BJ (cell line): ENCODE measurements around the gene ITGA8. TPM values are rescaled to one million over a fixed set of nuclear protein-coding genes. Genes with fewer than 3 reads are reported as not detected.

Experiments used
- CTCF ChIA-PET: fragments of 350-600 bp; formaldehyde crosslinking; extraction: SDS; loops from one replicate; lab custom pipeline; 2021; ENCODE audit warnings: antibody characterized with exemption, inconsistent platforms; lab: Yijun Ruan, JAX
- POLR2A ChIA-PET: fragments of 300-600 bp; sonication (Branson Sonifier 250); formaldehyde crosslinking; extraction: SDS; loops from one replicate; lab custom pipeline; 2021; ENCODE audit warnings: antibody characterized with exemption; lab: Charles Lee
- DNase-seq: peaks from one replicate; pipeline ENCODE4 v3.0.0-alpha.2; 2011; ENCODE audit warnings: low read depth
- H3K27me3 ChIP-seq: 2 replicates; pipeline ENCODE4 v1.6.0; 2011; ENCODE audit warnings: low read length; ENCODE audit not compliant: control insufficient read depth, insufficient read depth
- H3K36me3 ChIP-seq: 2 replicates; pipeline ENCODE4 v1.5.1; 2011; ENCODE audit warnings: low read length; ENCODE audit not compliant: control insufficient read depth, insufficient read depth
- H3K4me3 ChIP-seq: 2 replicates; pipeline ENCODE4 v1.5.1; 2011; ENCODE audit warnings: low read depth, mild to moderate bottlenecking, control low read depth, low read length
- polyA plus RNA-seq: library from polyadenylated mRNA; depleted of rRNA; stranded (reverse); fragments of >200 nt; gene quantifications from 2 replicates; pipeline ENCODE4 v1.2.3, GENCODE V29; 2011
- TF ChIP-seq, protein P1 (sequence below): IDR thresholded peaks from 2 replicates; pipeline ENCODE4 v1.5.1; 2011; ENCODE audit warnings: low read depth, mild to moderate bottlenecking, control low read depth, inconsistent platforms, low read length, moderate library complexity; ENCODE audit not compliant: insufficient read depth

ITGA8 gene
- polyA plus RNA-seq, 1 experiment: 10.1 TPM

- no peak overlapping the region for H3K4me3 ChIP-seq
- no peak for DNase-seq
- H3K27me3 ChIP-seq: no peaks in the 10 kb centered on the region
- no peaks in the 10 kb centered on the region for H3K36me3 ChIP-seq
- TF ChIP-seq, protein P1, sequence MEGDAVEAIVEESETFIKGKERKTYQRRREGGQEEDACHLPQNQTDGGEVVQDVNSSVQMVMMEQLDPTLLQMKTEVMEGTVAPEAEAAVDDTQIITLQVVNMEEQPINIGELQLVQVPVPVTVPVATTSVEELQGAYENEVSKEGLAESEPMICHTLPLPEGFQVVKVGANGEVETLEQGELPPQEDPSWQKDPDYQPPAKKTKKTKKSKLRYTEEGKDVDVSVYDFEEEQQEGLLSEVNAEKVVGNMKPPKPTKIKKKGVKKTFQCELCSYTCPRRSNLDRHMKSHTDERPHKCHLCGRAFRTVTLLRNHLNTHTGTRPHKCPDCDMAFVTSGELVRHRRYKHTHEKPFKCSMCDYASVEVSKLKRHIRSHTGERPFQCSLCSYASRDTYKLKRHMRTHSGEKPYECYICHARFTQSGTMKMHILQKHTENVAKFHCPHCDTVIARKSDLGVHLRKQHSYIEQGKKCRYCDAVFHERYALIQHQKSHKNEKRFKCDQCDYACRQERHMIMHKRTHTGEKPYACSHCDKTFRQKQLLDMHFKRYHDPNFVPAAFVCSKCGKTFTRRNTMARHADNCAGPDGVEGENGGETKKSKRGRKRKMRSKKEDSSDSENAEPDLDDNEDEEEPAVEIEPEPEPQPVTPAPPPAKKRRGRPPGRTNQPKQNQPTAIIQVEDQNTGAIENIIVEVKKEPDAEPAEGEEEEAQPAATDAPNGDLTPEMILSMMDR: no peak
- CTCF ChIA-PET: interaction anchor here (1.5 to 1.6 kb wide), 2 partner anchors 15 to 21 kb away, joined by 3 to 4 read pairs; no protein-coding TSS in a partner anchor
- POLR2A ChIA-PET: no interaction called here
These were observed 113.3 kb downstream of the ITGA8 start for GRCh38 chr10:15606377-15606776.

DNA sequence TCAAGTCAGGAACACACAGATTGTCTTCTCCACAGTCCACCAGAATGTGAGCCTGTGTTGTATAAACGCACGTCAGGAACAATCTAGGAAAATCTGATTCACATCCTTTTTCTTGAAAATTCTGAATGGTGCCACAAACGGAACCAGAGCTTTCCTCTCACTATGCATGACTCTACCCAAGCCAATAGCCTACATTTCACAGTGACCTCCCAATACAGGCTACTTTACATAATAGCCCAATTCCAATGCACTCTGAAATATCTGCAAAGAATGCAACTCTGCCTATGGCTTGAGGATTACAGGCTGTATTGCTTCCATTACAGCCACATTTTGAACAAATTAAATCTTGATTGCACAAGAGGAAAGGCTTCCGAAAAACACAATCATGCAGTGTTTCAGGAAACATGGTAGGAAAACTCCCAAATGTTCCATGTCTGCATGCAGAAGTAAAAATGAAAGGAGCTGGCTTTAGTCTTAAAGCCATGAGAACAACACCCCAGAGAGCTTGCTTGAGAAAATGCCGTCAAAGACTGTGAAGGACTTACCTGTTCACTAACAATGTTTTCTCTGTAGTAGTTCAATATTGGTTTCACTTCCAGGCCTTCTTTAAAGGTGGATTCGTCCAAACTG is 113.9 kb downstream of the ITGA8 start:
- POLR2A ChIA-PET: no interaction called here
- H3K27me3 ChIP-seq: no peaks in the 10 kb centered on the region
- no peak overlapping the region for H3K4me3 ChIP-seq
- H3K36me3 ChIP-seq: no peaks in the 10 kb centered on the region
- TF ChIP-seq, protein P1: no peak
- CTCF ChIA-PET: interaction anchor here (1.5 to 1.6 kb wide), 2 partner anchors 14 to 20 kb away, joined by 3 to 4 read pairs; no protein-coding TSS in a partner anchor
- DNase-seq: no peak

DNA sequence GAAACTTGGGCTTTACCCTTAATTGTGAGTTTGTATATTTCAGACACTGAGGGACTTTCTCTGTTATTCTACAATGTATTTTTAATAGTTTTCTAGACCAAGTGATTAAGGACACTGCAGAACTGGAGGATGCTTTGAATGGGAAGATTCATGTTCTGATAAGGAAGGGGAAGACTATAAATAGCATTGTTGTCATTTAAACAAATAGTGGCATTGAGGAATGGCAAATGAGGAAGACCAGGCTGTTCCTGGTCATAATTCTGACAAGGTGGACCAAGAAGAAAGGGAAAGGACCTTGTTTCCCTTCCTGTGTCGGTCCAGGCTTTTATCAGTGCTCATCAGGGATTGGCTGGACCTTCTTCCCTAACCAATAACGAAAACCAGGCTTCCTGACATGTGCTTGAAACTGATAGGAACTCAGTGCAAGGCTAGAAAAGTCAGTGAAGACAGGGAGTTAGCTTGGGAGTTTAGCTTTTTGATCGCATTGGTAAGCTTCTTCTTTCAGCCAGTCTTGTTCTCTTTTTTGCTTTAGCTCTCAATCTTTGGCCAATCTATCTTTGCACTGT is 116.2 kb downstream of the ITGA8 start:
- H3K27me3 ChIP-seq: no peaks in the 10 kb centered on the region
- ChIA-PET POLR2A (no interaction called here), CTCF (interaction anchor here (1.4 kb wide), 1 partner anchor 16 kb away, joined by 5 read pairs; no protein-coding TSS in a partner anchor)
- TF ChIP-seq, protein P1: no peak
- H3K36me3 ChIP-seq: no peaks in the 10 kb centered on the region
- H3K4me3 ChIP-seq: no peak overlapping the region
- DNase-seq: no peak

DNA sequence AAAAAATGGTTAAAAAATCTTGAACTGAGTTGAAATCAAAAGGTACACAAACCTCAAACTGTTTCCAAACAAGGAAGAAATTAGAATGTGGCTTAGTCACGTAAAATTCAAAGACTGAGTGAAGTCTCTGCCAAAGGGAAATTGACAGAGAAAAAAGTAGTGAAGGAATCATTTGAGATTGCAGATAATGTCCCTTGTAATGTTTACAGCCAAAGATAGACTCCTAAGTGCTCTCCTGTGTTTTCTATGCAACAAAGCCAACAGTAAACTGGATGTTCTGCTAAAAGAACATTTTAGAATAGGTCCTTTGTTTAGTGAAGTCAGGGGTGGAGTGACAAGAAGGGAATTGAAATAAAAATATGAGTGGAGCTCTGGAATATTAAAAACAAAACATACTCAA is 117.9 kb downstream of the ITGA8 start:
- ChIA-PET POLR2A (no interaction called here), CTCF (no interaction called here)
- TF ChIP-seq, protein P1: no peak
- DNase-seq: no peak
- H3K27me3 ChIP-seq: 0 out of 2 replicates have a peak, but pooled peaks cover 1% of the 10 kb centered on the region
- H3K36me3 ChIP-seq: no peaks in the 10 kb centered on the region
- no peak overlapping the region for H3K4me3 ChIP-seq

DNA sequence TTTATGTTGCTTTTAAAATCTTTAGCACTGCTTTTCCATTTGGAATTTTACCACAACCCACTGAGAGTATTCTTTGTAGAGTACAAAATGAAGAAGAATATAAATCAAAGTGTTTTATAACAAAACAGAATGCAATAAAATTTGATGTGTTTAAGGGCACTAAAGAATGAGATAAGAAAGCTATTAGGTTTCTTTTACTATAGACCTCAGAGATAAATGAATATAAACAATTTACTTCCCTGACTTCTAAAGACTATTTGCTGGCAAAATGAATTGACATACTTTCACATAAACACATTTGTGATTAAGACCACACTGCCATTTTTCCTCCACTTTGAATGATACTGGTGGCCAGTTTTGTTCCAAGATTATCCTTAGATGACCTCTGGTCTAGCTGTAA is 124.5 kb downstream of the ITGA8 start:
- Histone ChIP-seq H3K36me3 (no peaks in the 10 kb centered on the region), H3K4me3 (no peak overlapping the region), H3K27me3 (0 out of 2 replicates have a peak, but pooled peaks cover 1% of the 10 kb centered on the region)
- no peak for DNase-seq
- CTCF ChIA-PET: interaction anchor here (3.2 kb wide), 1 partner anchor 10 kb away, joined by 16 read pairs; no protein-coding TSS in a partner anchor
- TF ChIP-seq, protein P1: no peak
- POLR2A ChIA-PET: no interaction called here
